ENCODE data around the gene RNF6.

DNA sequence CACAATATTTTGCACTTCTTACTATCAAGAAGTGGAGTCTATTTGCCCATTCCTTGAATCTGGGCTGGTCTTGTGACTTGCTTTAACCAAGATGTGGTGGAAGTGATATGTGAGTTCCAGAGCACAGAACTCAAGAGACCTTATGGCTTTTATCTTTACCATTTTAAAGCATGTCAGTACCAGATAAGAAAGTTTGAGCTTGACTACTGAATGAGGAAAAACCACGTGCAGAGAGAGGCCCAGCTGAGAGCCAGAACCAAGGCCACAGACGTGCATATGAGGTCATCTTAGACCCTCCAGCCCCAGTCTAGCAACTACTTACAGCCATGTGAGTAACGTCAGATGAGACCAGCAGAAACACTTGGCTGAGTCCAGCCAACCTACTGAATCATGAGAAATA, 25.5 kb upstream of the RNF6 start:
- no peak for TF ChIP-seq EZH2phosphoT487 (IDR thresholded peaks at IDR 0.05; ENCODE audit: borderline replicate concordance, low read depth, low read length)
- TF ChIP-seq, protein P1, sequence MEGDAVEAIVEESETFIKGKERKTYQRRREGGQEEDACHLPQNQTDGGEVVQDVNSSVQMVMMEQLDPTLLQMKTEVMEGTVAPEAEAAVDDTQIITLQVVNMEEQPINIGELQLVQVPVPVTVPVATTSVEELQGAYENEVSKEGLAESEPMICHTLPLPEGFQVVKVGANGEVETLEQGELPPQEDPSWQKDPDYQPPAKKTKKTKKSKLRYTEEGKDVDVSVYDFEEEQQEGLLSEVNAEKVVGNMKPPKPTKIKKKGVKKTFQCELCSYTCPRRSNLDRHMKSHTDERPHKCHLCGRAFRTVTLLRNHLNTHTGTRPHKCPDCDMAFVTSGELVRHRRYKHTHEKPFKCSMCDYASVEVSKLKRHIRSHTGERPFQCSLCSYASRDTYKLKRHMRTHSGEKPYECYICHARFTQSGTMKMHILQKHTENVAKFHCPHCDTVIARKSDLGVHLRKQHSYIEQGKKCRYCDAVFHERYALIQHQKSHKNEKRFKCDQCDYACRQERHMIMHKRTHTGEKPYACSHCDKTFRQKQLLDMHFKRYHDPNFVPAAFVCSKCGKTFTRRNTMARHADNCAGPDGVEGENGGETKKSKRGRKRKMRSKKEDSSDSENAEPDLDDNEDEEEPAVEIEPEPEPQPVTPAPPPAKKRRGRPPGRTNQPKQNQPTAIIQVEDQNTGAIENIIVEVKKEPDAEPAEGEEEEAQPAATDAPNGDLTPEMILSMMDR (conservative IDR thresholded peaks at IDR 0.05; ENCODE audit: low read length): no peak

Data from OCI-LY7 (cell line).